ENCODE results near the gene FRYL. TPM values are rescaled to one million over a fixed set of nuclear protein-coding genes. Genes with fewer than 3 reads are reported as not detected.
"Not testable (repeated sequence)": the region's sequence is repeated elsewhere in the genome, so short reads cannot be mapped to it uniquely, and the experiment has no call there.

The FRYL gene
- total RNA-seq, 3 donors from 2014 or later: 45.1 to 47.2 (median 46.7) TPM

DNA sequence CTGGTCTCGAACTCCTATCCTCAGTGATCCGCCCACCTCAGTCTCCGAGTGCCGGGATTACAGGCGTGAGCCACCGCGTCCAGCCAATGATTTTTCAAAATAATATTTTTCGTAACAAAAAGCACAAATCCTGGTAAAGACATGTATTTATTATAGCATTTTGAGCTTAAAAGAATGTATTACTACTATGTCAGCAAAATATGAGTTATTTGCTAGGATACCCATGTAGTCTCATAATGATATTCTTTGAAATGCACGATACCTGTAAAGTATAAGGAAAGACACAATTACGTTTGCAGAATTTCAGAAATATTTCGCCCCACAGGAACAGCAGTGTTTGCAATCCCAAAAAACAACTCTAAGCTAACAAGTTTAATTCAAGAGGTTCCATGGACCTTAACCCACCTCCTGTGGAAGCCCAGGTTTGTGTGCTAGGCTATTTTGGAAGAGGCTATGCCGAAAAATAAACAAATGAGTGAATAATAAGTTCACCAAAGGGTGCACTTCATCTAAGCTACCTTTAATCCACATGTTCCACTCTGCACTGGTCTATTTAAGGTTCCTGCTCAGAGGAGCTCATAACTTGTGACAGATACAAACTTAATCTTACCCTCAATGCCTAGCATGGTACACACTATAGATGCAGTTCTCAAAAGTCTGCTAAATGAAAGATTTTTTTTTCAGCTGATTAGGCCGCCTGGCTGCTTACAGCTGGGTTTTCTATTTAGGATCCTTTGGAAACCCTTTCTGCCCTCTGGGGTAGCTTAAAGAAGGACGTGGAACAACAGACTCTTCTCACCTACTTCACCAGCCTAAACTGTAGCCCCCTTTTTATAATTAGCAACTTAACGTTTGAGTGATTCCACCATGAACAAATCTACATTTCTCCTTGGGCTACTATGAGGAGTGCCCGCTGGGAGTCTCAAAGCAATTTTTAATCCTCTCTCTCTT, 5.0 kb downstream of the FRYL start:
- no peak for ATAC-seq
- no peak for DNase-seq
- no peak overlapping the region for H3K4me3 Mint-ChIP-seq
- no peaks in the 10 kb centered on the region for H3K9me3 Mint-ChIP-seq
- H3K4me1 Mint-ChIP-seq (ENCODE audit: low read depth): peaks cover 69% of the 10 kb centered on the region
- H3K27me3 Mint-ChIP-seq (ENCODE audit: low read depth): no peaks in the 10 kb centered on the region
- peaks cover 2% of the 10 kb centered on the region for H3K36me3 Mint-ChIP-seq (ENCODE audit: insufficient read depth)

DNA sequence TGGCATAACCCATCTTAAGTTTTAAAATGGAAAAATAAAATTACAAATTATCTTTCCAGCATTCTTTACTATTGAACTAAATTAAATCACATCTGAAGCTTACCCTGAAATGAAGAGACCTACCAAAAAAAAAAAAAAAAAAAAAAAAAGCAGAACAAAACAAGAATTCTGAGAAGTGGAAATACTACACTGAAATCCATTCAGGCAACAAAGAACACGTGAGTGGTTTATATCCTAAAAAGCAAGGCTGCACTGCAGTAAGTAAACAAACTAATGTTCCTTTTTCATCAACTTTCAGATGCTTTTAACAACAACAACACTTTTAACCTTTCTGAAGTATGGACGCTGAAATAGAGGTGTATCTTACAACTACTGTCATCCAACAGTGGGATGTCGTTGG, 7.5 kb downstream of the FRYL start:
- Mint-ChIP-seq H3K4me3 (no peak overlapping the region), H3K27me3 (ENCODE audit: low read depth) (no peaks in the 10 kb centered on the region), H3K9me3 (no peaks in the 10 kb centered on the region), H3K36me3 (ENCODE audit: insufficient read depth) (peaks cover 4% of the 10 kb centered on the region), H3K4me1 (ENCODE audit: low read depth) (peaks cover 73% of the 10 kb centered on the region)
- DNase-seq (no peak), ATAC-seq (no peak)

DNA sequence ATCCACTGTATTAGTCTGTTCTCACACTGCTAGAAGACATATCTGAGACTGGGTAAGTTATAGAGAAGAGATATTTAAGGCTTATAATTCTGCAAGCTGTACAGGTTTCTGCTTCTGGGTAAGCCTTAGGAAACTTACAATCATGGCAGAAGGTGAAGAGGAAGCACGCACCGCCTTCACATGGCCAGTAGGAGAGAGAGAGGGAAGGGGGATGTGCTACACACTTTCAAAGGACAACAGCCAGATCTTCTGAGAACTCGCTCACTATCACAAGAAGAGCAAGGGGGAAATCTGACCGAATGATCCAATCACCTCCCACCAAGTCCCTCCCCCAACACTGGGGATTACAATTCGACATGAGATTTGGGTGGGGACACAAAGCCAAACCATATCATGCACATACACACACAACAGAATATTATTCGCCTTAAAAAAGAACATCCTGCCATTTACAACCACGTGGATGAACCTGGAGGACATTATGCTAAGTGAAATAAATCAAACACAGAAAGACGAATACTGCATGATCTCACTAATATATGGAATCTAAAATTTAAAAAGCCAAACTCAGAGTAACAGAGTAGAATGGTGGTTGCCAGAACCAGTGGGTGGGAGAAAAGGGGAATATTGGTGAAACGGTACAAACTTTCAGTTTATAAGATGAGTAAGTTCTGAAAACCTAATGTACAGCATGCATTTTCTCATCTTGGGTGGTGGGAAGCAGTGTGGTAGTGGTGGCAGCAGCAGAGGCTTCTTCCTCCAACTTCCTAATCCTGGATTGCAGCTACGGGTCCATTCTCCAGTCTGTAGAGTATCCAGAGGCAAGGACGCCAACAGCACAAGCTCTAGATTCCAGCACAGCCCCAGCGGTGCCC, 12.8 kb downstream of the FRYL start:
- H3K36me3 Mint-ChIP-seq (ENCODE audit: insufficient read depth): peaks cover 6% of the 10 kb centered on the region
- no peaks in the 10 kb centered on the region for H3K9me3 Mint-ChIP-seq
- peak; percentile 27 to 50 for ATAC-seq
- no peaks in the 10 kb centered on the region for H3K27me3 Mint-ChIP-seq (ENCODE audit: low read depth)
- peaks cover 63% of the 10 kb centered on the region for H3K4me1 Mint-ChIP-seq (ENCODE audit: low read depth)
- DNase-seq: no peak
- H3K4me3 Mint-ChIP-seq: no peak overlapping the region

DNA sequence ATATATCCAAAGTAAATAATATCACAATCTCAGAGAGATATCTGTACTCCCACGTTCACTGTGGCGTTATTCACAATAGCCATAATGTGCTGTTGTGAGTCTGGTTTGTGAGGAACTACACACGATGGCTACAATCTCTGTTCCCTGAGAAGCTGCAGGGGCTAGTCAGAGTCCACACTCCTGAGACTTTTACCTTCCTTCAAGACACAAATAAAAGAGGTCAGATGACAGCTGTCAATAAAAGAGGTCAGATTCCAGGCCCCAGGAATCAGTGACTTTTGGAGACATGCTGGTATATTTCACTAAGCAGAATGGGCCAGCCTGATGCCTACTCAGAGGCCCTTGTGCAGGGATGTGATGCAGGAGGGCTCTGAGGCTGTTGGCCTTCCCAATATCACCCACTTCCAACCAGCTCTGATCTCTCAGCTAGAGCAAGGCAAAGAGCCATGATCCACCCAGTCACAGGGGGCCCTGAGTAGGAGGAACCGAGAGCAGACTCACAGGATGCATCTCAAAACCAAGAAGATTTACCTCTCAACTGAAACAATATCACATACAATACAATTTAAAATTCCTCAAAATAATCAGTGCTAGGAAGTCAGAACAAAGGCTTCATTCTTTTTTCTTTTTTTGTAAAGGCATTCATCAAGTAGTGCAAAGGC, 13.8 kb downstream of the FRYL start:
- Mint-ChIP-seq H3K27me3 (ENCODE audit: low read depth) (no peaks in the 10 kb centered on the region), H3K9me3 (no peaks in the 10 kb centered on the region), H3K36me3 (ENCODE audit: insufficient read depth) (peaks cover 10% of the 10 kb centered on the region), H3K4me3 (no peak overlapping the region), H3K4me1 (ENCODE audit: low read depth) (peaks cover 63% of the 10 kb centered on the region)
- no peak for DNase-seq
- peak; percentile 65 to 80 for ATAC-seq

DNA sequence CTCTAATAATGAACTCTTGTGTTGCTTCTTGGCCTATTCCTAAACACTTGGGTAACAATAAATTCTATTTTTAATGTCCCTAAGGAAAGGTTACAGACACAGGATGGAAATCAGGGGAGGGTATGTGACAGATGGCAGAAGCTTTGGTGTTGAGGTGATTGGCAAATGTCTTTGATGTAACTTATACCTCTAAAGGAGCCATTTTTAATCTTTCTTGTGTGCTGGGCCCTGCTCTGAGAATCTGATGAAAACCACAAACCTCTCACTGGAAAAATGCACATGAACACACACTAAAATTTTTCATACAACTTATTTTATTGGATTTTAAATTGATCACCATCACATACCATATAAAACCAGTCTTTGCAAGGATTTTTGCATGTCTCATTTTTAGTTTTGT, 17.7 kb downstream of the FRYL start:
- ATAC-seq: no peak
- H3K4me1 Mint-ChIP-seq (ENCODE audit: low read depth): peaks cover 51% of the 10 kb centered on the region
- no peak overlapping the region for H3K4me3 Mint-ChIP-seq
- H3K36me3 Mint-ChIP-seq (ENCODE audit: insufficient read depth): peaks cover 13% of the 10 kb centered on the region
- H3K9me3 Mint-ChIP-seq: no peaks in the 10 kb centered on the region
- DNase-seq: no peak
- no peaks in the 10 kb centered on the region for H3K27me3 Mint-ChIP-seq (ENCODE audit: low read depth)

DNA sequence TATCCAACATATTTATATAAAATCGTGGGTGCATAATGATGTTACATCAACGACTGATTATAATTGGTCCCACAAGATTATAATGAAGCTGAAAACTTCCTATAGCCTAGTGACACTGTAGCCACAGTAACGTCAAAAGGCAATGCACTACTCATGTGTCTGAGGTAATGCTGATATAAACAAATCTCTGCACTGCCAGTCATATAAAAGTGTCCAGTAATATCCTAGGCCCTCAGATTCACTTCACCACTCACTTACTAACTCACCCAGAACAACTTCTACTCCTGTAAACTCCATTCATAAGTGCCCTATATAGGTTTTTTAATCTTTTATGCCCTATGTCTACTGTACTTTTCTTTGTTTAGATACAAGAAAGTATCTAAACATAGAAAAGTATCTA, 18.8 kb downstream of the FRYL start:
- no peaks in the 10 kb centered on the region for H3K9me3 Mint-ChIP-seq
- peaks cover 49% of the 10 kb centered on the region for H3K4me1 Mint-ChIP-seq (ENCODE audit: low read depth)
- H3K27me3 Mint-ChIP-seq (ENCODE audit: low read depth): no peaks in the 10 kb centered on the region
- no peak overlapping the region for H3K4me3 Mint-ChIP-seq
- no peak for ATAC-seq
- H3K36me3 Mint-ChIP-seq (ENCODE audit: insufficient read depth): peaks cover 10% of the 10 kb centered on the region
- no peak for DNase-seq

DNA sequence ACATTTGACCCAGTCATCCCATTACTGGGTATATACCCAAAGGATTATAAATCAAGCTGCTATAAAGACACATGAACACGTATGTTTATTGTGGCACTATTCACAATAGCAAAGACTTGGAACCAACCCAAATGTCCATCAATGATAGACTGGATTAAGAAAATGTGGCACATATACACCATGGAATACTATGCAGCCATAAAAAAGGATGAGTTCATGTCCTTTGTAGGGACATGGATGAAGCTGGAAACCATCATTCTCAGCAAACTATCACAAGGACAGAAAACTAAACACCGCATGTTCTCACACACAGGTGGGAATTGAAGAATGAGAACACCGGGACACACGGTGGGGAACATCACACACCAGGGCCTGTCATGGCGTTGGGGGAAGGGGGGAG, 21.4 kb downstream of the FRYL start:
- not testable (repeated sequence) for H3K9me3 Mint-ChIP-seq; DNase-seq; ATAC-seq; H3K27me3 Mint-ChIP-seq (ENCODE audit: low read depth); H3K4me3 Mint-ChIP-seq
- H3K36me3 Mint-ChIP-seq (ENCODE audit: insufficient read depth): peaks cover 14% of the 10 kb centered on the region
- peaks cover 42% of the 10 kb centered on the region for H3K4me1 Mint-ChIP-seq (ENCODE audit: low read depth)

DNA sequence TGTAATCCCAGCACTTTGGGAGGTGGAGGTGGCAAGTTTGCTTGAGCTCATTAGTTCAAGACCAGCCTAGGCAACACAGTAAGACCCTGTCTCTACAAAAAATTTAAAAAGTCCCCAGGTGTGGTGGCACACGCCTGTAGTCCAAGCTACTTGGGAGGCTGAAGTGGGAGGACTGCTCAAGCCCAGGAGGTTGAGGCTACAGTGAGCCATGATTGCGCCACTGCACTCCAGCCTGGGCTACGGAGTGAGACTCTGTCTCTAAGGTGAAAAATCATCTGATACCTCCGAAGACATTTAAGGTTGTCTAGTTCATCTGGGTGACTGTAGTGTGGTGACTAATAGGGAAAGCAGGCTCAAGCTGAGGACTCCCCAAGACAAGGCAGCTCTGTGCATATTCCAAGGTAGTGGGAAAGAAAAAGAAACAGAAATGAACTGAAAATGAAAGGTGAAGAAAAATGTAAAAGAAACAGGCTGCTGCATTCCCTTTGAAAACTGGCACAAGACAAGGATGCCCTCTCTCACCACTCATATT, 23.3 kb downstream of the FRYL start:
- Mint-ChIP-seq H3K4me1 (ENCODE audit: low read depth) (peaks cover 48% of the 10 kb centered on the region), H3K36me3 (ENCODE audit: insufficient read depth) (peaks cover 15% of the 10 kb centered on the region), H3K4me3 (no peak overlapping the region), H3K27me3 (ENCODE audit: low read depth) (no peaks in the 10 kb centered on the region), H3K9me3 (no peaks in the 10 kb centered on the region)
- no peak for DNase-seq
- no peak for ATAC-seq

DNA sequence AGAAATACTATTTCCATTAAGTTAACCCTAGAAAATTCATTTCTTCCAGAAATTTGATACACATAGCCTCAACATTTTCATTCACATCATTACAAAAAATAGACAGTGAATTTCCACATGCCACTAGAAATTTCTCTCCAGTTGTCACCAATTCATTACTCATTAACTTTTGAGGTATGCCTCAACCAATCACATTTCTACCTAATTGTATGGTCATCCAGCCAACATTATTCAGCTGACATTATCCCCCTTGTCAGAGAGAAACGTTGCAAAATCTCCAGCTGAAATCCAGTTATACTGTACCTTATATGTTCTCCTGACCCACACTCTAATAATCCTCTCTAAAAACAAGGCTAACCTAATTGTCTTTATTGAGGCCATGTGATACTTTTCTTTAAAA, 24.8 kb downstream of the FRYL start:
- Mint-ChIP-seq H3K4me3 (no peak overlapping the region), H3K4me1 (ENCODE audit: low read depth) (peaks cover 54% of the 10 kb centered on the region), H3K27me3 (ENCODE audit: low read depth) (no peaks in the 10 kb centered on the region), H3K36me3 (ENCODE audit: insufficient read depth) (peaks cover 14% of the 10 kb centered on the region), H3K9me3 (no peaks in the 10 kb centered on the region)
- ATAC-seq (no peak), DNase-seq (no peak)

DNA sequence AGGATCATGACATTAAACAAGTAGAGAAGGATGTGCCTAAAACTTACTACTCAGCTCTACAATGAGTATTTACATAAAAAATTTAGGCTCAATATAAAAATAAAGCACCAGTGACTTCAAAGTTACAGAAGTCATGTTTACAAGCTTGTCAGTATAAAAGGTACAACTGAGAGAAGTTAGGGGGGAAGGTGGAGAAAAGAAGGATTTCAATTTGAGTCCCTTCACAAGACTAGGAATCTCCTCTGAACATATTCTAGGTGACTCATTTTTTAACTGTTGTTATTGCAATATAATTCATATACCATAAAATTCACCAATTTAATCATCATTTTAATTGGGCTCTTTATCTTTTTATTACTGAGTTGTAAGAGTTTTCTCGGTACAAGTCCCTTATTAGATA, 26.9 kb downstream of the FRYL start:
- ATAC-seq: no peak

DNA sequence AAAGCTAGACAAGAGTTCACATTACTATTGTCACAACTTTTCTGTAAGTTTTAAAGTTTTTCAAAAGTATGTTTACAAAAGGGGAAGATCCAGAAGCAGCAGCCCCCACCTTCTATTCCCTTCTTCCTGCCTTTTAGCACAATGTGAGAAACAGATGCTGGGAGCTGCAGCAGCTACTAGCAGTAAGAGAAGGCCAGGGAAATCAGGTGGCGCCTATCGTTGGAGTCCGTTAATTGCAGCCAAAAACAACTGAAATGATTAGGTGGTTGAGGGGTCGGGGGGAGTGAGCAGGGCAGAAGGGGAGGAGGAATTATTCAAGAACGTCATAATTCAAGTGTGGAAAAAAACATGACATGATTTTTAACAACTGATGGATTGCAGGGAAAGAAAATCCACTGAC, 27.4 kb downstream of the FRYL start:
- Mint-ChIP-seq H3K4me1 (ENCODE audit: low read depth) (peaks cover 65% of the 10 kb centered on the region), H3K27me3 (ENCODE audit: low read depth) (no peaks in the 10 kb centered on the region), H3K4me3 (no peak overlapping the region), H3K9me3 (no peaks in the 10 kb centered on the region), H3K36me3 (ENCODE audit: insufficient read depth) (peaks cover 9% of the 10 kb centered on the region)
- ATAC-seq: no peak
- no peak for DNase-seq

More for the DNA sequence above, 26.9 kb downstream of the FRYL start:
- no peak for DNase-seq
- peaks cover 9% of the 10 kb centered on the region for H3K36me3 Mint-ChIP-seq (ENCODE audit: insufficient read depth)
- no peaks in the 10 kb centered on the region for H3K9me3 Mint-ChIP-seq
- no peaks in the 10 kb centered on the region for H3K27me3 Mint-ChIP-seq (ENCODE audit: low read depth)
- H3K4me3 Mint-ChIP-seq: no peak overlapping the region
- peaks cover 64% of the 10 kb centered on the region for H3K4me1 Mint-ChIP-seq (ENCODE audit: low read depth)

DNA sequence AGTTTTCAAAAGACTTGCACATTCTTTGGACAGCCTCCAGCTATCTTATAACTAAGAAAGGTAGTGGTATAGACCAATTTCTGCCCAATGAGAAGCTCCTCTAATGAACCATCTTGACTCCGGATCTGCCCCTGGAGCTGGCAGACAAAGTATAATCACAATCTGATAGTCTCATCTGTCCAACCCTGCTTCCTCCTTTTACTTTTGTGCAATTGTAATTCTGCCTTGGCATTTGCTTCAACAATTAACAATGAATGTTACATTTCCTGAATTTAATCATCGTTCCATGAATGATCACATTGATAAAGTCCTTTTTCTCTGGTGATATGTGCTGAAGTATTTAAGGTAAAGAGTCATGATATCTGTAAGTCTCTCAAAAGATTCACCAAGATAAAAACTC, 27.8 kb downstream of the FRYL start:
- no peaks in the 10 kb centered on the region for H3K9me3 Mint-ChIP-seq
- DNase-seq (no peak), ATAC-seq (no peak)
- H3K4me3 Mint-ChIP-seq: no peak overlapping the region
- peaks cover 67% of the 10 kb centered on the region for H3K4me1 Mint-ChIP-seq (ENCODE audit: low read depth)
- peaks cover 9% of the 10 kb centered on the region for H3K36me3 Mint-ChIP-seq (ENCODE audit: insufficient read depth)
- no peaks in the 10 kb centered on the region for H3K27me3 Mint-ChIP-seq (ENCODE audit: low read depth)

DNA sequence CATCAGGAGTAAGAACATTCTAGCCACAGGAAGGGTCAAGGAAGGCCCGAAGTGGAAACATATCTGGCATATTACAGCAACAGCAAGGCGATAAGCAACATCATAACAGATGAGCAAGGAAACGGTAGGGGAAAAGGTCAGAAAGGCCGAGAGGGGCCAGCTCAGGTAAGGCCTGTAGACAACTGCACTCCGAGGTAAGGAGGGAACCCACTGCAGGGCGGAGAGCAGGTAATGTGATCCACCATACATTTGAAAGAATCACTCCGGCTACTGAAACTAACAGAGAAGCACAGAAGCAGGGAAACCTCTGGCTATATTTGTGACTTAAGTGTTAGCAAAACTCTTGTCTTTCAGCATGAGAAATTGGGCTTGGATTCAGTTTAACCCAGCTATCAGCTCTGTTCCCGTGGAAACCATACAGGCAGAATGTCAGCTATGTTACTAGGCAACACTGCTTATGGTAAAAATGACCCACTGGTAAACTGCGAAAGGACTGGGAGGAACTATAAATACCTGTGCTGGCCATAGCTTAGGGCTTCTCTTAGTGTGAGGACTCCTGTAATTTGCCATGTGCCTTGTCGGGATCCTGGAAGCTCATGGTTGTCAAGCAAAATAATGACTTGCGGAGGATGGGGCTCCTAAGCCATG, 31.0 kb downstream of the FRYL start:
- ATAC-seq (no peak), DNase-seq (no peak)
- no peaks in the 10 kb centered on the region for H3K27me3 Mint-ChIP-seq (ENCODE audit: low read depth)
- H3K4me3 Mint-ChIP-seq: no peak overlapping the region
- H3K9me3 Mint-ChIP-seq: no peaks in the 10 kb centered on the region
- H3K4me1 Mint-ChIP-seq (ENCODE audit: low read depth): peaks cover 72% of the 10 kb centered on the region
- peaks cover 11% of the 10 kb centered on the region for H3K36me3 Mint-ChIP-seq (ENCODE audit: insufficient read depth)

Data from activated T-cell treated with anti-CD3 and anti-CD28 coated beads, Interleukin-2, amount 50 U/mL, for 4 hours (primary cell).